H1 (cell line): ENCODE measurements around the gene PBX3. TPM values are rescaled to one million over a fixed set of nuclear protein-coding genes. Genes with fewer than 3 reads are reported as not detected.

Experiments
- RBBP5 ChIP-seq: IDR thresholded peaks from 2 replicates; pipeline ENCODE4 v1.7.1; 2012; ENCODE audit warnings: low read depth, mild to moderate bottlenecking, inconsistent platforms, low read length, moderate library complexity, borderline replicate concordance
- RNF2 ChIP-seq: fragments of 200-900, 300-1000 bp; sonication (generic); IDR thresholded peaks from 2 replicates; pipeline ENCODE4 v1.7.1; 2016; ENCODE audit warnings: borderline replicate concordance, low read depth, mild to moderate bottlenecking, antibody characterized with exemption, low read length; ENCODE audit not compliant: poor library complexity, severe bottlenecking; ENCODE audit errors: missing control alignments
- SIX5 ChIP-seq: IDR thresholded peaks from 2 replicates; pipeline ENCODE4 v1.6.1; 2011; ENCODE audit warnings: mild to moderate bottlenecking, low read depth, low read length
- polyA plus RNA-seq, 7 experiments: library from polyadenylated mRNA; depleted of rRNA in 3 of 7; stranded (reverse) in 5 of 7; unstranded in 2 of 7; fragments of >200 nt in 5 of 7; fragments of 200-250 nt in 2 of 7; gene quantifications; 1 replicate in 5 of 7; 2 replicates in 1 of 7; 4 replicates in 1 of 7; pipeline versions ENCODE4 v1.2.1 to v1.2.3, GENCODE V29; 2011 to 2013; ENCODE audit warnings: missing spikeins in 2 of 7, mixed read lengths in 2 of 7
- total RNA-seq: library from RNA; stranded (reverse); fragmentation: NEBNext Ultra II Directional; extraction: Animal tissue kit (Norgen Biotek cat#: 25700); gene quantifications from 2 replicates; pipeline ENCODE4 v1.2.1, GENCODE V29; 2021

The PBX3 gene
- total and polyA plus RNA-seq, 2 of the 8 experiments (the other 6 are each of a cell fraction or from before 2014, with no cell fraction given) = 22.7 to 44.3 TPM

DNA sequence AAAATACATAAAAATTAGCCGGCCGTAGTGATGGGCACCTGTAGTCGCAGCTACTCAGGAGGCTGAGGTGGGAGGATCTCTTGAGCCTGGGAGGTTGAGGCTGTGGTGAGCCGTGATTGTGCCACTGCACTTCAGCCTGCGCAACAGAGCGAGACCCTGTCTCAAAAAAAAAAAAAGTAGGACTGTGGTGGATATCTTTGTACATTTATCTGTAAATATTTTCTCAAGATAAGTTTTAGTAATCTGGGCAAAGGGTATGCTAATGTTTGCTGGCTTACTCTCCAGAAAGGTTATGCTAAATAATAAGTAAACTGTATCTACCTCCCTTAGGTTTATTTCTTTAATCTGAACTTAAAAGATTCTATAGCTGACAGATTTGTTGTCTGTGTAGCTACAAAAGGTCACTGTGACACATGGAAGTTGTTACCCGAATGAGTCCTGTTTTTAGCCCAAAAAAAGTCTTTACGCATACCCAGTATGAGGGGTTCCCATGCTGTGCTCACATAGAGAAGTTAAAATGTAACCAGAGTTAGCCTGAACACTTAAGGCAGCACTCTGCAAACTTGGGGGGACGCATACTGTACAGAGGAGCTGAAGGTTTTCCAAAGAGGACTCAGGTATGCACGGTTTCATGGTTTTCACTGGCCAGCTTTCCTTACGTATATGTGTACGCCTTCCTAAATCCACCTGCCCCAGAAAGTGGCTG lies 206.3 kb downstream of the PBX3 start (continued):
- TF ChIP-seq SIX5 (no peak), RBBP5 (no peak), RNF2 (no peak)
